ENCODE data around the gene OR2F2. TPM values are rescaled to one million over a fixed set of nuclear protein-coding genes. Genes with fewer than 3 reads are reported as not detected.

OR2F2 gene
- total RNA-seq, 1 donor, result not detected

GRCh38 chr7:143902332-143902899 lies 32.6 kb upstream of the OR2F2 start:
- Histone ChIP-seq H3K4me2 (ENCODE audit: insufficient read depth, low read length) (peak overlapping the region; percentile 96), H4K20me1 (ENCODE audit: insufficient read depth, low read length) (peaks cover 9% of the 10 kb centered on the region), H3K79me2 (ENCODE audit: insufficient read depth, low read length) (peaks cover 40% of the 10 kb centered on the region), H3K27me3 (ENCODE audit: insufficient read depth, low read length) (no peaks in the 10 kb centered on the region), H3K4me1 (ENCODE audit: insufficient read depth, low read length) (peaks cover 16% of the 10 kb centered on the region), H2AFZ (ENCODE audit: low read length) (peak overlapping the region; percentile 17), H3K4me3 (ENCODE audit: insufficient read depth, low read length) (peak overlapping the region; percentile 97), H3K36me3 (ENCODE audit: insufficient read depth, low read length) (no peaks in the 10 kb centered on the region), H3K27ac (ENCODE audit: low read depth, low read length) (no peak overlapping the region), H3K9me3 (ENCODE audit: low read depth, low read length) (no peaks in the 10 kb centered on the region)
- DNase-seq (ENCODE audit: insufficient read length, low spot score, missing footprints), result no peak
- no peak for TF ChIP-seq CTCF (IDR thresholded peaks at IDR 0.05; ENCODE audit: extremely low read depth, low read depth, low read length)

- Histone ChIP-seq H2AFZ (ENCODE audit: low read length) (peak overlapping the region; percentile 5), H3K4me1 (ENCODE audit: insufficient read depth, low read length) (peaks cover 11% of the 10 kb centered on the region), H3K4me2 (ENCODE audit: insufficient read depth, low read length) (no peak overlapping the region), H3K27ac (ENCODE audit: low read depth, low read length) (no peak overlapping the region), H3K4me3 (ENCODE audit: insufficient read depth, low read length) (no peak overlapping the region), H3K36me3 (ENCODE audit: insufficient read depth, low read length) (no peaks in the 10 kb centered on the region), H3K9me3 (ENCODE audit: low read depth, low read length) (no peaks in the 10 kb centered on the region), H3K79me2 (ENCODE audit: insufficient read depth, low read length) (peaks cover 10% of the 10 kb centered on the region), H3K27me3 (ENCODE audit: insufficient read depth, low read length) (no peaks in the 10 kb centered on the region), H4K20me1 (ENCODE audit: insufficient read depth, low read length) (peaks cover 4% of the 10 kb centered on the region)
- no peak for DNase-seq (ENCODE audit: insufficient read length, low spot score, missing footprints)
- no peak for TF ChIP-seq CTCF (IDR thresholded peaks at IDR 0.05; ENCODE audit: extremely low read depth, low read depth, low read length)
Observed at GRCh38 chr7:143905509-143905908, 29.5 kb upstream of the OR2F2 start.

GRCh38 chr7:143906151-143906550 lies 28.9 kb upstream of the OR2F2 start:
- Histone ChIP-seq H4K20me1 (ENCODE audit: insufficient read depth, low read length) (no peaks in the 10 kb centered on the region), H2AFZ (ENCODE audit: low read length) (no peak overlapping the region), H3K4me1 (ENCODE audit: insufficient read depth, low read length) (peaks cover 5% of the 10 kb centered on the region), H3K27ac (ENCODE audit: low read depth, low read length) (no peak overlapping the region), H3K4me2 (ENCODE audit: insufficient read depth, low read length) (no peak overlapping the region), H3K36me3 (ENCODE audit: insufficient read depth, low read length) (no peaks in the 10 kb centered on the region), H3K79me2 (ENCODE audit: insufficient read depth, low read length) (peaks cover 4% of the 10 kb centered on the region), H3K27me3 (ENCODE audit: insufficient read depth, low read length) (no peaks in the 10 kb centered on the region), H3K9me3 (ENCODE audit: low read depth, low read length) (no peaks in the 10 kb centered on the region), H3K4me3 (ENCODE audit: insufficient read depth, low read length) (no peak overlapping the region)
- DNase-seq (ENCODE audit: insufficient read length, low spot score, missing footprints), result no peak
- no peak for TF ChIP-seq CTCF (IDR thresholded peaks at IDR 0.05; ENCODE audit: extremely low read depth, low read depth, low read length)

- no peak for DNase-seq (ENCODE audit: insufficient read length, low spot score, missing footprints)
Observed at GRCh38 chr7:143906895-143907294, 28.1 kb upstream of the OR2F2 start.

More at GRCh38 chr7:143906895-143907294, 28.1 kb upstream of the OR2F2 start:
- H3K27me3 ChIP-seq (ENCODE audit: insufficient read depth, low read length), result no peaks in the 10 kb centered on the region
- H3K4me2 ChIP-seq (ENCODE audit: insufficient read depth, low read length), result no peak overlapping the region
- no peaks in the 10 kb centered on the region for H3K79me2 ChIP-seq (ENCODE audit: insufficient read depth, low read length)
- TF ChIP-seq CTCF (IDR thresholded peaks at IDR 0.05; ENCODE audit: extremely low read depth, low read depth, low read length), result no peak
- no peaks in the 10 kb centered on the region for H4K20me1 ChIP-seq (ENCODE audit: insufficient read depth, low read length)
- H3K27ac ChIP-seq (ENCODE audit: low read depth, low read length), result no peak overlapping the region
- no peaks in the 10 kb centered on the region for H3K9me3 ChIP-seq (ENCODE audit: low read depth, low read length)
- peaks cover 4% of the 10 kb centered on the region for H3K4me1 ChIP-seq (ENCODE audit: insufficient read depth, low read length)
- no peaks in the 10 kb centered on the region for H3K36me3 ChIP-seq (ENCODE audit: insufficient read depth, low read length)
- H3K4me3 ChIP-seq (ENCODE audit: insufficient read depth, low read length), result no peak overlapping the region
- no peak overlapping the region for H2AFZ ChIP-seq (ENCODE audit: low read length)
